Loucy (cell line): ENCODE results near the gene CBX7.
A peak's percentile ranks its signal among the peaks of the same experiment; 100 is the strongest.

ENCODE experiments used
- H2AFZ ChIP-seq: fragments of 200-600 bp; sonication (generic); 2 replicates; pipeline ENCODE4 v1.6.0; 2016; ENCODE audit warnings: antibody characterized with exemption, mild to moderate bottlenecking, low read length, moderate library complexity
- H3F3A ChIP-seq: fragments of 200-600 bp; 2 replicates; pipeline ENCODE4 v1.6.0; 2016; ENCODE audit warnings: antibody characterized with exemption, low read depth, mild to moderate bottlenecking
- H3K27me3 ChIP-seq: fragments of 200-600 bp; sonication (generic); 2 replicates; pipeline ENCODE4 v1.6.1; 2014; ENCODE audit warnings: low read length, mild to moderate bottlenecking; ENCODE audit not compliant: insufficient read depth, poor library complexity, severe bottlenecking
- H3K36me3 ChIP-seq: fragments of 200-600 bp; sonication (generic); 2 replicates; pipeline ENCODE4 v1.6.1; 2016; ENCODE audit warnings: low read length; ENCODE audit not compliant: insufficient read depth
- H3K4me1 ChIP-seq: fragments of 200-600 bp; sonication (generic); 2 replicates; pipeline ENCODE4 v1.5.1; 2014; ENCODE audit warnings: low read length, mild to moderate bottlenecking; ENCODE audit not compliant: insufficient read depth, poor library complexity, severe bottlenecking
- H3K4me2 ChIP-seq: fragments of 200-600 bp; sonication (generic); 2 replicates; pipeline ENCODE4 v1.6.0; 2014; ENCODE audit warnings: antibody characterized with exemption, low read length, low read depth, mild to moderate bottlenecking; ENCODE audit not compliant: poor library complexity, severe bottlenecking
- H3K4me3 ChIP-seq: fragments of 200-600 bp; sonication (generic); 2 replicates; pipeline ENCODE4 v1.5.1; 2014; ENCODE audit warnings: low read length, mild to moderate bottlenecking, mixed read lengths; ENCODE audit not compliant: poor library complexity, severe bottlenecking
- H3K79me2 ChIP-seq: fragments of 200-600 bp; sonication (generic); 2 replicates; pipeline ENCODE4 v1.6.1; 2014; ENCODE audit warnings: low read length; ENCODE audit not compliant: insufficient read depth
- H3K9ac ChIP-seq: fragments of 200-600 bp; sonication (generic); 2 replicates; pipeline ENCODE4 v1.6.0; 2014; ENCODE audit warnings: mild to moderate bottlenecking, low read depth, low read length, moderate library complexity; ENCODE audit not compliant: poor library complexity, severe bottlenecking
- H3K9me2 ChIP-seq: fragments of 200-600 bp; sonication (generic); replicated peaks from 2 replicates; pipeline ENCODE4 v1.6.1; 2016; ENCODE audit warnings: low read depth, low read length, mixed read lengths
- H3K9me3 ChIP-seq: fragments of 200-600 bp; sonication (generic); 2 replicates; pipeline ENCODE4 v1.6.1; 2014; ENCODE audit warnings: mild to moderate bottlenecking, antibody characterized with exemption, low read length, low read depth; ENCODE audit not compliant: insufficient read depth
- H4K20me1 ChIP-seq: fragments of 200-600 bp; sonication (generic); 2 replicates; pipeline ENCODE4 v1.6.0; 2014; ENCODE audit warnings: antibody characterized with exemption, low read length, mild to moderate bottlenecking; ENCODE audit not compliant: insufficient read depth, poor library complexity, severe bottlenecking
- CTCF ChIP-seq: fragments of 200-600 bp; sonication (generic); conservative IDR thresholded peaks from 2 replicates; pipeline ENCODE4 v1.5.1; 2014; ENCODE audit warnings: mild to moderate bottlenecking, antibody characterized with exemption, low read length
- EZH2phosphoT487 ChIP-seq: fragments of 200-600 bp; IDR thresholded peaks from 2 replicates; pipeline ENCODE4 v1.6.1; 2018; ENCODE audit warnings: antibody characterized with exemption, mild to moderate bottlenecking, moderate library complexity, borderline replicate concordance

The CBX7 gene

GRCh38 chr22:39097098-39098020, 55.1 kb downstream of the CBX7 start, which contains the start of gene APOBEC3H:
TSS of gene APOBEC3H (plus strand) at chr22:39097244. CDS start at chr22:39100279, 3,035 bp downstream.
- no peak for TF ChIP-seq EZH2phosphoT487
- TF ChIP-seq CTCF = no peak
- Histone ChIP-seq H4K20me1 (no peaks in the 10 kb centered on the region), H3K9me3 (no peaks in the 10 kb centered on the region), H2AFZ (no peak within 1 kb of the TSS), H3K9me2 (no peaks in the 10 kb centered on the region), H3K36me3 (no peaks in the 10 kb centered on the region), H3K9ac (peak within 1 kb of the TSS; percentile 96), H3K4me1 (peaks cover 54% of the 10 kb centered on the region), H3F3A (0 out of 2 replicates have a peak, but pooled peaks cover 5% of the 10 kb centered on the region), H3K27me3 (no peaks in the 10 kb centered on the region), H3K79me2 (no peaks in the 10 kb centered on the region), H3K4me3 (peak within 1 kb of the TSS; percentile 69), H3K4me2 (peak within 1 kb of the TSS; percentile 88)

GRCh38 chr22:39095971-39096370, 56.5 kb downstream of the CBX7 start:
- peaks cover 65% of the 10 kb centered on the region for H3K4me1 ChIP-seq
- peak overlapping the region; percentile 42 for H3K9ac ChIP-seq
- H3K4me3 ChIP-seq = no peak overlapping the region
- no peaks in the 10 kb centered on the region for H3K9me2 ChIP-seq
- H3K27me3 ChIP-seq = no peaks in the 10 kb centered on the region
- no peak for TF ChIP-seq EZH2phosphoT487
- no peak for TF ChIP-seq CTCF
- H3K4me2 ChIP-seq = peak overlapping the region; percentile 88
- H3K79me2 ChIP-seq = peaks cover 6% of the 10 kb centered on the region; the same call in 1 of the 2 replicates
- H3K36me3 ChIP-seq = no peaks in the 10 kb centered on the region
- H3F3A ChIP-seq = 0 out of 2 replicates have a peak, but pooled peaks cover 5% of the 10 kb centered on the region
- no peak overlapping the region for H2AFZ ChIP-seq
- H4K20me1 ChIP-seq = no peaks in the 10 kb centered on the region
- H3K9me3 ChIP-seq = no peaks in the 10 kb centered on the region

GRCh38 chr22:39094717-39095389, 57.6 kb downstream of the CBX7 start:
- no peak overlapping the region for H3K4me2 ChIP-seq
- H3F3A ChIP-seq = peaks cover 7% of the 10 kb centered on the region; the same call in 1 of the 2 replicates
- no peak overlapping the region for H2AFZ ChIP-seq
- H3K4me3 ChIP-seq = no peak overlapping the region
- no peaks in the 10 kb centered on the region for H3K9me2 ChIP-seq
- H3K4me1 ChIP-seq = peaks cover 71% of the 10 kb centered on the region
- no peaks in the 10 kb centered on the region for H3K27me3 ChIP-seq
- no peak for TF ChIP-seq CTCF
- TF ChIP-seq EZH2phosphoT487 = no peak
- H4K20me1 ChIP-seq = no peaks in the 10 kb centered on the region
- H3K79me2 ChIP-seq = peaks cover 6% of the 10 kb centered on the region; the same call in 1 of the 2 replicates
- H3K36me3 ChIP-seq = no peaks in the 10 kb centered on the region
- no peak overlapping the region for H3K9ac ChIP-seq
- no peaks in the 10 kb centered on the region for H3K9me3 ChIP-seq
